Upper lobe of right lung (tissue), 1 donor: ENCODE data around the gene SIRPD. TPM values are rescaled to one million over a fixed set of nuclear protein-coding genes. Genes with fewer than 3 reads are reported as not detected.

ENCODE experiments used
- ATAC-seq: fragments of 200-7000 bp; cut with Tn5 transposase; one replicate; pipeline ENCODE4 v1.9.1; 2020; ENCODE audit warnings: mild to moderate bottlenecking, moderate library complexity
- DNase-seq: peaks from one replicate; pipeline ENCODE4 v3.0.0-alpha.2; 2020
- H3K27ac ChIP-seq: fragments of 200-600 bp; one replicate; pipeline ENCODE4 v1.8.0; 2022
- H3K27me3 ChIP-seq: fragments of 200-600 bp; one replicate; pipeline ENCODE4 v1.8.0; 2022; ENCODE audit warnings: mild to moderate bottlenecking
- H3K36me3 ChIP-seq: fragments of 200-600 bp; one replicate; pipeline ENCODE4 v1.8.0; 2022
- H3K4me1 ChIP-seq: fragments of 200-600 bp; one replicate; pipeline ENCODE4 v1.8.0; 2022
- H3K4me3 ChIP-seq: fragments of 200-600 bp; one replicate; pipeline ENCODE4 v1.8.0; 2022; ENCODE audit warnings: mild to moderate bottlenecking
- H3K9me3 ChIP-seq: fragments of 200-600 bp; one replicate; pipeline ENCODE4 v1.8.0; 2022
- CTCF ChIP-seq: fragments of 200-600 bp; IDR thresholded peaks from one replicate; pipeline ENCODE4 v1.8.0; 2022; ENCODE audit warnings: antibody characterized with exemption
- intact Hi-C: fragments of 100-400 bp; cut with DNase I; formaldehyde crosslinking; loops from one replicate; pipeline ENCODE4 v1.11.0; 2022
- total RNA-seq: library from RNA; stranded (reverse); fragmentation: NEBNext Ultra II Directional; extraction: Animal tissue kit (Norgen Biotek cat#: 25700); gene quantifications from one replicate; pipeline ENCODE4 v1.2.1, GENCODE V29; 2021
- donor health status: DM: no; HTN: yes; CAD: no; lungs with severe emphysema.

The SIRPD gene
- total RNA-seq, 1 donor from 2014 or later, result 0.78 TPM

- H3K27ac ChIP-seq, result no peak overlapping the region
- intact Hi-C loops, result no loop called here
- H3K4me3 ChIP-seq, result no peak overlapping the region
- H3K27me3 ChIP-seq, result no peaks in the 10 kb centered on the region
- no peaks in the 10 kb centered on the region for H3K36me3 ChIP-seq
- H3K9me3 ChIP-seq, result no peaks in the 10 kb centered on the region
- ATAC-seq (peak; percentile 66), DNase-seq (no peak)
- peak; percentile 29 for TF ChIP-seq CTCF
- H3K4me1 ChIP-seq, result no peaks in the 10 kb centered on the region
These were observed 48.3 kb downstream of the SIRPD start for GRCh38 chr20:1509237-1509636.

GRCh38 chr20:1508574-1508973 lies 48.9 kb downstream of the SIRPD start:
- Histone ChIP-seq H3K36me3 (no peaks in the 10 kb centered on the region), H3K4me1 (no peaks in the 10 kb centered on the region), H3K9me3 (no peaks in the 10 kb centered on the region), H3K27ac (no peak overlapping the region), H3K27me3 (no peaks in the 10 kb centered on the region), H3K4me3 (no peak overlapping the region)
- intact Hi-C loops, result no loop called here
- no peak for TF ChIP-seq CTCF
- DNase-seq (no peak), ATAC-seq (no peak)

- TF ChIP-seq CTCF, result no peak
- H3K27ac ChIP-seq, result no peak overlapping the region
- intact Hi-C loops, result no loop called here
- no peak for ATAC-seq
- H3K4me3 ChIP-seq, result no peak overlapping the region
- no peak for DNase-seq
- H3K27me3 ChIP-seq, result no peaks in the 10 kb centered on the region
- H3K9me3 ChIP-seq, result no peaks in the 10 kb centered on the region
- peaks cover 4% of the 10 kb centered on the region for H3K4me1 ChIP-seq
- H3K36me3 ChIP-seq, result no peaks in the 10 kb centered on the region
These were observed 50.2 kb downstream of the SIRPD start for GRCh38 chr20:1507276-1507675.

- TF ChIP-seq CTCF, result no peak
- intact Hi-C loops, result no loop called here
These were observed 51.6 kb downstream of the SIRPD start for GRCh38 chr20:1505871-1506270.

GRCh38 chr20:1505361-1505760 lies 52.1 kb downstream of the SIRPD start:
- intact Hi-C loops, result no loop called here
- H3K4me1 ChIP-seq, result peaks cover 4% of the 10 kb centered on the region
- DNase-seq, result no peak
- no peak for TF ChIP-seq CTCF
- no peak overlapping the region for H3K4me3 ChIP-seq
- no peaks in the 10 kb centered on the region for H3K36me3 ChIP-seq
- peaks cover 4% of the 10 kb centered on the region for H3K27me3 ChIP-seq
- no peak overlapping the region for H3K27ac ChIP-seq
- no peak for ATAC-seq
- no peaks in the 10 kb centered on the region for H3K9me3 ChIP-seq

More at GRCh38 chr20:1505871-1506270, 51.6 kb downstream of the SIRPD start:
- Histone ChIP-seq H3K4me3 (no peak overlapping the region), H3K9me3 (no peaks in the 10 kb centered on the region), H3K27me3 (peaks cover 4% of the 10 kb centered on the region), H3K27ac (no peak overlapping the region), H3K36me3 (no peaks in the 10 kb centered on the region), H3K4me1 (peaks cover 4% of the 10 kb centered on the region)
- no peak for ATAC-seq
- no peak for DNase-seq

- DNase-seq, result peak; percentile 75
- H3K9me3 ChIP-seq, result no peaks in the 10 kb centered on the region
- no peaks in the 10 kb centered on the region for H3K36me3 ChIP-seq
- TF ChIP-seq CTCF, result peak; percentile 94
- intact Hi-C loops, result no loop called here
- ATAC-seq, result peak; percentile 99
- peaks cover 4% of the 10 kb centered on the region for H3K4me1 ChIP-seq
- peaks cover 4% of the 10 kb centered on the region for H3K27me3 ChIP-seq
- H3K4me3 ChIP-seq, result no peak overlapping the region
- no peak overlapping the region for H3K27ac ChIP-seq
These were observed 53.8 kb downstream of the SIRPD start for GRCh38 chr20:1503564-1504227.
